Peyer's patch (tissue), 4 donors: ENCODE data around the gene CTBP1. TPM values are rescaled to one million over a fixed set of nuclear protein-coding genes. Genes with fewer than 3 reads are reported as not detected.

Experiments
- DNase-seq, 3 donors: peaks; one replicate each; pipeline ENCODE4 v3.0.0-alpha.2; 2017 to 2019
- H3K27ac ChIP-seq, 4 donors: fragments of 200-600 bp; sonication (generic); one replicate each; pipeline ENCODE4 v1.5.1; 2016 to 2019
- H3K27me3 ChIP-seq, 2 donors: fragments of 200-600 bp; sonication (generic); one replicate each; pipeline ENCODE4 v1.5.1; 2019
- H3K36me3 ChIP-seq, 3 donors: fragments of 200-600 bp; sonication (generic); one replicate each; pipeline ENCODE4 v1.5.1; 2016 to 2019
- H3K4me1 ChIP-seq, 4 donors: fragments of 200-600 bp; sonication (generic); one replicate each; pipeline ENCODE4 v1.5.1; 2016 to 2019
- H3K4me3 ChIP-seq, 4 donors: fragments of 200-600 bp; sonication (generic); 1 replicate in 3 of 4; 2 replicates in 1 of 4; pipeline ENCODE4 v1.5.1; 2016 to 2019; ENCODE audit warnings: mild to moderate bottlenecking in 1 of 4
- H3K9me3 ChIP-seq, 4 donors: fragments of 200-600 bp; sonication (generic); one replicate each; pipeline ENCODE4 v1.5.1; 2016 to 2019; ENCODE audit warnings: mild to moderate bottlenecking in 1 of 4
- POLR2A ChIP-seq, 2 donors: fragments of 450-650 bp; IDR thresholded peaks; one replicate each; pipeline ENCODE4 v1.5.1; 2017; ENCODE audit warnings: antibody characterized with exemption in 2 of 2, mild to moderate bottlenecking in 2 of 2, moderate library complexity in 2 of 2
- total RNA-seq, 4 donors: library from RNA; depleted of rRNA; stranded (reverse); fragments of >200 nt; gene quantifications; one replicate each; pipeline ENCODE4 v1.1.0, GENCODE V29; 2016
- TF ChIP-seq, protein P1 (sequence below), 6 experiments: fragments of 450-650 bp in 4 of 6; fragments of 200-600 bp in 2 of 6; sonication (generic) in 1 of 6; IDR thresholded peaks; one replicate each; pipeline ENCODE4 v1.5.1; 2017 to 2019; ENCODE audit warnings: antibody characterized with exemption in 6 of 6, mild to moderate bottlenecking in 3 of 6, moderate library complexity in 1 of 6

CTBP1 gene
- total RNA-seq, 4 donors from 2014 or later = 245 to 371 (median 288) TPM

DNA sequence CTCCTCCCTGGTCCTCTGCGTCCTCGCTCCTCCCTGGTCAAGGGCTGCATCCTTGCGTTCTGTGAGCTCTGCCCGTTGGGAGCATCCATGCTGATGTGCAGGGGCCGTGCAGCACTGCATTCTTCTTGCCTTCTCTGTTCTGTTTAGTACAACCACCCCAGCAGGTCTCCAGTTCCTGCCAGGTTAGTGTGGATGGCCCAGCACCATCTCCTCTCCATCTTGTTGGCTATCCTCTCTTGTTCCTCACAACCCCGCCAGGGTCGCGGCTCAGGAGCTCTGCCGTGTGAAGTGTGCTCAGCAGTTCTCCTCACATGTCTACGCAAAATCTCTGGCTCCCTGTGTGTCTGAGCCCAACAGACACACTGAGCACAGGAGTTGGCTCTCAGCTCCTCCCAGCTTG lies 30.3 kb upstream of the CTBP1 start:
- H3K9me3 ChIP-seq = no peaks in the 10 kb centered on the region
- TF ChIP-seq POLR2A (IDR thresholded peaks at IDR 0.05) = no peak
- TF ChIP-seq, protein P1, sequence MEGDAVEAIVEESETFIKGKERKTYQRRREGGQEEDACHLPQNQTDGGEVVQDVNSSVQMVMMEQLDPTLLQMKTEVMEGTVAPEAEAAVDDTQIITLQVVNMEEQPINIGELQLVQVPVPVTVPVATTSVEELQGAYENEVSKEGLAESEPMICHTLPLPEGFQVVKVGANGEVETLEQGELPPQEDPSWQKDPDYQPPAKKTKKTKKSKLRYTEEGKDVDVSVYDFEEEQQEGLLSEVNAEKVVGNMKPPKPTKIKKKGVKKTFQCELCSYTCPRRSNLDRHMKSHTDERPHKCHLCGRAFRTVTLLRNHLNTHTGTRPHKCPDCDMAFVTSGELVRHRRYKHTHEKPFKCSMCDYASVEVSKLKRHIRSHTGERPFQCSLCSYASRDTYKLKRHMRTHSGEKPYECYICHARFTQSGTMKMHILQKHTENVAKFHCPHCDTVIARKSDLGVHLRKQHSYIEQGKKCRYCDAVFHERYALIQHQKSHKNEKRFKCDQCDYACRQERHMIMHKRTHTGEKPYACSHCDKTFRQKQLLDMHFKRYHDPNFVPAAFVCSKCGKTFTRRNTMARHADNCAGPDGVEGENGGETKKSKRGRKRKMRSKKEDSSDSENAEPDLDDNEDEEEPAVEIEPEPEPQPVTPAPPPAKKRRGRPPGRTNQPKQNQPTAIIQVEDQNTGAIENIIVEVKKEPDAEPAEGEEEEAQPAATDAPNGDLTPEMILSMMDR (IDR thresholded peaks at IDR 0.05) = no peak
- no peak overlapping the region for H3K4me3 ChIP-seq
- no peaks in the 10 kb centered on the region for H3K27me3 ChIP-seq
- no peak overlapping the region for H3K27ac ChIP-seq
- H3K36me3 ChIP-seq = no peaks in the 10 kb centered on the region
- H3K4me1 ChIP-seq = no peaks in the 10 kb centered on the region
- DNase-seq = peak in 1 of 3 donors; percentile 11

DNA sequence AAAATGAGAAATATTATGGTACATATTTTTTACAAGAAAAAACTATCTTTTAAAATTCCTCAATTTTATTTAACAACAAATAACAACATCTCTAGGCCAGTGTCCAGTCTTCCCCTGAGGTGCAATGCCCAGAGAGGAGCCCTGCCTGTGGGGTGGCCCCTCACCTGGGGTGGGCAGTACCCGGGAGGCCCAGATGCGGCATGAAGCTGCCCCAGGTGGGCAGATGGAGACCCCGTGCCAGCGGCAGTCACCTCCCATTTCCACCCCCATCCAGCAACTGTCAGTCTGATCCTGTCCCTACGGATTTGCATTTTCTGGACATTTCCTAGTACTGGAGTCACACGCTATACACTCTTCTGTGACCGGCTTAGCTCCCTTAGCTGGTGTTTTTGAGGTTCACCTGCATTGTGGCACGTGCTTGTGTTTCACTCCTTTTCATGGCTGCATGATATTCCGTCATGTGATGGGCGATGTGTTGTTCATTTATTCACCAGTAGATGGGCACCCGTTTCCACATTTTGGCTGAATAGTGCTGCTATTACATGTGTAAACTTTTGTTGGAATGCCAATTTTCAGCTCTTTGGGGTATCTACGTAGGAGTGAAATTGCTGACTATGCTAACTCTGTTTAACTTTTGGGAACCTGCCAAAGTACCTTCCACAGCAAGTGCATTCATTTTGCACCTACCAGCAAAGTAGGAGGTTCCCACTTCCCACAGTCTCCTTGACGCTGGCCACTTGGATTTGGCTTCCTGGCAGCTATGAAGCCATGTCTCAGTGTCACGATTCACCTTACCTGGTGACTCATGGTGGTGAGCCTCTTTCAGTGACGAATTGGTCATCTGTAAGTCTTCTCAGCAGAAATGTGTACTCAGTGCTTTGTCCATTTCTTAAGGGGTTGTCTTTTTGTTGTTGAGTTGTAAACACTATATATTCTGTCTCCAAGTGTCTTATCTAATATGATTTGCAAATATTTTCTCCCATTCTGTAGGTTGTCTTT lies 29.0 kb upstream of the CTBP1 start:
- Histone ChIP-seq H3K4me3 (no peak overlapping the region), H3K36me3 (no peaks in the 10 kb centered on the region), H3K27ac (no peak overlapping the region), H3K4me1 (no peaks in the 10 kb centered on the region), H3K9me3 (no peaks in the 10 kb centered on the region), H3K27me3 (no peaks in the 10 kb centered on the region)
- TF ChIP-seq, protein P1 (IDR thresholded peaks at IDR 0.05) = peak in 4 of 6 experiments; percentile 2 to 36 (median 23)
- no peak for TF ChIP-seq POLR2A (IDR thresholded peaks at IDR 0.05)
- no peak for DNase-seq

GRCh38 chr4:1276984-1277383 lies 28.1 kb upstream of the CTBP1 start:
- Histone ChIP-seq H3K27me3 (no peaks in the 10 kb centered on the region), H3K4me3 (no peak overlapping the region), H3K27ac (no peak overlapping the region), H3K36me3 (no peaks in the 10 kb centered on the region), H3K4me1 (no peaks in the 10 kb centered on the region), H3K9me3 (no peaks in the 10 kb centered on the region)
- no peak for TF ChIP-seq POLR2A (IDR thresholded peaks at IDR 0.05)
- no peak for DNase-seq

GRCh38 chr4:1274871-1275270 lies 25.9 kb upstream of the CTBP1 start:
- no peak for DNase-seq
- H3K4me1 ChIP-seq = no peaks in the 10 kb centered on the region
- H3K36me3 ChIP-seq = no peaks in the 10 kb centered on the region
- H3K4me3 ChIP-seq = no peak overlapping the region
- no peaks in the 10 kb centered on the region for H3K27me3 ChIP-seq
- no peaks in the 10 kb centered on the region for H3K9me3 ChIP-seq
- H3K27ac ChIP-seq = no peak overlapping the region
- TF ChIP-seq, protein P1 (IDR thresholded peaks at IDR 0.05) = no peak
- TF ChIP-seq POLR2A (IDR thresholded peaks at IDR 0.05) = no peak

DNA sequence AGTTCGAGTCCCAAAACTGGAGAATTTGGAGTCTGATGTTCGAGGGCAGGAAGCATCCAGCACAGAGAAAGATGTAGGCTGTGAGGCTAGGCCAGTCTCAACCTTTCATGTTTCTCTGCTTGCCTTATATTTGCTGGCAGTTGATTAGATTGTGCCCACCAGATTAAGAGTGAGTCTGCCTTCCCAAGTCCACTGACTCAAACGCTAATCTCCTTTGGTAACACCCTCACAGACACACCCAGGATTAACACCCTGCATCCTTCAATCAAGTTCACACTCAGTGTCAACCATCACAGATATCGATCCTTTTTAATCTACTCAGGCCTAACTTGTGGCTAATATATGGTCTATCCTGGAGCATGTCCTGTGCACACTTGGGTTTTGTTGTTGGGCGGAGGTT lies 22.8 kb upstream of the CTBP1 start:
- Histone ChIP-seq H3K27me3 (no peaks in the 10 kb centered on the region), H3K4me3 (no peak overlapping the region), H3K9me3 (peaks cover 0 to 3% (median 0%) of the 10 kb centered on the region in 4 donors), H3K27ac (no peak overlapping the region), H3K4me1 (no peaks in the 10 kb centered on the region), H3K36me3 (no peaks in the 10 kb centered on the region)
- no peak for TF ChIP-seq POLR2A (IDR thresholded peaks at IDR 0.05)
- TF ChIP-seq, protein P1 (IDR thresholded peaks at IDR 0.05) = no peak
- DNase-seq = no peak

- Histone ChIP-seq H3K4me3 (no peak overlapping the region), H3K9me3 (peaks cover 0 to 3% (median 0%) of the 10 kb centered on the region in 4 donors), H3K36me3 (no peaks in the 10 kb centered on the region), H3K4me1 (no peaks in the 10 kb centered on the region), H3K27ac (no peak overlapping the region), H3K27me3 (no peaks in the 10 kb centered on the region)
- no peak for TF ChIP-seq POLR2A (IDR thresholded peaks at IDR 0.05)
- TF ChIP-seq, protein P1 (IDR thresholded peaks at IDR 0.05) = no peak
- no peak for DNase-seq
These were observed 20.3 kb upstream of the CTBP1 start for GRCh38 chr4:1269209-1269608.
